H54 (cell line): ENCODE data around the gene SLC22A6.

ENCODE experiments used
- DNase-seq: peaks from one replicate; pipeline ENCODE4 v3.0.0; 2011; ENCODE audit warnings: low spot score, mixed read lengths; ENCODE audit not compliant: insufficient read length
- FAIRE-seq: peaks from 3 replicates; lab custom pipeline; 2011; peaks lifted over from hg19 to GRCh38; lab: Jason Lieb, UNC
- POLR2A ChIP-seq: IDR thresholded peaks from 2 replicates; pipeline ENCODE4 v1.6.1; 2011; ENCODE audit warnings: low read depth, mild to moderate bottlenecking, low read length

Gene SLC22A6

DNA sequence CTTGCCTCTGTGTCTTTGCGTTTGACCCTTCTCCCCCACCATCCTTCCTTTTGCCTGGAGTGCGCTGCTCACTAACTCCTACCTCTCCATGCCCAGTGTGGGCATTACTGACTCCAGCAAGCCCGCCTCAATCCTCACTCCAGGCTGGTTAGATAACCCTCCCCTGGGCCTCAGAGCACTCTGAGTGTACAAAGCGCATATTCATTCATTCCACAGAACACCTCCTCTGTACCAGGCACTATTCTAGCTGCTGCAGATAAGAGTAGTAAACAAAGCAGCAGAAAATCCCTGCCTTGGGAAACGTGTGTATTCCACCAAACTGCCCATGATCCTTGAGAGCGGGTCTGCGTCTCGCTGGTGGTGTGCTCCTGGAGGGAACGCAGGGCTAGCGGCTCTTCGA, 27.7 kb upstream of the SLC22A6 start:
- FAIRE-seq = no peak
- no peak for DNase-seq
- no peak for TF ChIP-seq POLR2A

DNA sequence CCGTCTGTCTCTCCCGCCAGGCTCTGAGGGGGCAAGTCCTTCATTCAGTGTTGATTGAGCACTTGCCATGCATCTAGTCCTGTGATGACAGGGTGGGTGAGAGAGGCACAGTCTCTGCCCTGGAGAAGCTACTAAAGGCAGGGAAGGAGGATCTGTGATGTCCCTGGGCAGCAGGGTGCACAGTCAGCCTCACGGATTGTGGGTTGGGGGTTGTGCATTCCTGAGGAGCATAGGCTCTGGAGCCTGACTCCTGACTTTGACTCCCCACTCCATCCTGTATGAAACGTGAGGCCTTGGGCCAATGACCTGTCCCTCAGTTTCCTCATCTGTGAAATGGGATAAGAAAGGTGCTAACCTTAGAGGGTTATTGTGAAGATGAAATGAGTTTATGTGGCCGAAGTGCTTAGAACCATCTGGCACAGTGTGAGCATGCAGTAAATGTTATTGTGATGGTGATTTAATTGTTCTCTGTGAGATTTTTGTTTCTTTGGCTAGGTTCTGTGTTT, 26.2 kb upstream of the SLC22A6 start:
- FAIRE-seq (no peak), DNase-seq (no peak)
- no peak for TF ChIP-seq POLR2A

- no peak for TF ChIP-seq POLR2A
- FAIRE-seq = no peak
- DNase-seq = no peak
Measured at GRCh38 chr11:63007920-63008319, 23.2 kb upstream of the SLC22A6 start.

DNA sequence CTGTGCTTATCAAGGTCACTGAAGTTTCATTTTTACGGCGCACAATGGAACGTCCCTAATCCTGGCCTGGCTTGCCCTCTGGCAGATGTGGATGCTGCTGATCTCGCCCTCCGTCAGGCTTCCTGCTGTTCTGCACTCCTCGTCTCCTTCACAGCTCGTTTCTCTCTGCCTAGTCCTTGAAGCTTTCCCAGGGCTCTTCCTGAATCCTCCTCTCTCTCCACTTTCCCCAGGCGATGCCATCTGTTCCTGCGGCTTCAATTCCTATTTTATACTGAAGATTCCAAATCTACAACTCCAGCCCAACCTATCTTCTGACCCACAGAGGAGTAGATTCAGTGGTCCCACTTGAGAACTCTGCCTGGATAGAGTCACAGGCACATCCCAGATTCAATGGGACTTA, 16.7 kb upstream of the SLC22A6 start:
- DNase-seq (no peak), FAIRE-seq (no peak)

DNA sequence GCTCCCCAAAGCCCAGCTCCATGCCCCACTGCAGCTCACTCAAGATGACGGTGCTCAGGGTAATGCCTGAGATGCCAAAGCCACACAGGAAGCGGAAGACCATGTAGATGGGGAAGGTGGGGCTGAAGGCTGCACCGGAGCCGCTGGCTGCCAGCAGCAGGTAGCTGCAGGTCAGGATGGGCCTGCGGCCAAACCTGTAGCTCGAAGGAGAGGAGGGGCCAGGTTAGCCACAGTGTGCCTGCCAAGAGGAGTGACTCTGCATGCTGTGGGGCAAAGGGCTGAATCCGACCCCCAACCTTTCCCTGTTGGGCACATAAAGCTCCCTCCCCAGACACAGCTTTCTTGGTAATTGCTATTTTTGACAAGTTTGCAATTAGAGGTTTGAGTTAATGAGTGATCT, 14.9 kb upstream of the SLC22A6 start:
- TF ChIP-seq POLR2A = no peak
- FAIRE-seq (no peak), DNase-seq (no peak)

More for the DNA sequence above, 16.7 kb upstream of the SLC22A6 start:
- no peak for TF ChIP-seq POLR2A

- TF ChIP-seq POLR2A = no peak
- FAIRE-seq (no peak), DNase-seq (no peak)
Measured at GRCh38 chr11:62999156-62999555, 14.4 kb upstream of the SLC22A6 start.

GRCh38 chr11:62996271-62996670, 11.5 kb upstream of the SLC22A6 start:
- no peak for TF ChIP-seq POLR2A
- DNase-seq (no peak), FAIRE-seq (no peak)

DNA sequence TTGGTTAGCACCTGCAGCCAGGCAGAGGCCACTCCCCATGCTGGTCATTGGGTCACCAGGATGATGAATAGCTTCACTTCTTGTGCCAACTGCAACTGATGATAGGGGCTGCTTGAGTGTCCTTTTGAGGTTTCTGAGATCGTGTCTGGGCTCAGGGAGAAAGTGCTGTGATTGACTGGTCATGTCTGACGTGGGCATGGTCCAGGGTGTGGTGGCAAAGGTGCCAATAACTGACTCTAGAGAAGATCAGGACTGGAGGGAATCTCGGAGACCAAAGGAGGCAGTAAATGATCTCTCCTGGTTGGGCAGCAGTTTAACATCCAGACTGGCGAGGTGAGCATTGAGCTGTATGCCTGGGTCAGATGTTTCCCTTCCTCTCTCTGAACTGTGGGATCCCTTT, 10.0 kb upstream of the SLC22A6 start:
- no peak for TF ChIP-seq POLR2A
- FAIRE-seq = no peak

GRCh38 chr11:62988276-62988675, 3.5 kb upstream of the SLC22A6 start:
- DNase-seq = no peak
- no peak for TF ChIP-seq POLR2A
- no peak for FAIRE-seq

More for the DNA sequence above, 10.0 kb upstream of the SLC22A6 start:
- DNase-seq = no peak

- DNase-seq (no peak), FAIRE-seq (no peak)
- no peak for TF ChIP-seq POLR2A
Measured at GRCh38 chr11:62985041-62985750, 429 bp upstream of the SLC22A6 start.

GRCh38 chr11:62983536-62984199, 1.1 kb downstream of the SLC22A6 start:
- TF ChIP-seq POLR2A = no peak
- FAIRE-seq (no peak), DNase-seq (no peak)

- no peak for DNase-seq
- no peak for TF ChIP-seq POLR2A
- FAIRE-seq = no peak
Measured at GRCh38 chr11:62981743-62982142, 3.0 kb downstream of the SLC22A6 start.

DNA sequence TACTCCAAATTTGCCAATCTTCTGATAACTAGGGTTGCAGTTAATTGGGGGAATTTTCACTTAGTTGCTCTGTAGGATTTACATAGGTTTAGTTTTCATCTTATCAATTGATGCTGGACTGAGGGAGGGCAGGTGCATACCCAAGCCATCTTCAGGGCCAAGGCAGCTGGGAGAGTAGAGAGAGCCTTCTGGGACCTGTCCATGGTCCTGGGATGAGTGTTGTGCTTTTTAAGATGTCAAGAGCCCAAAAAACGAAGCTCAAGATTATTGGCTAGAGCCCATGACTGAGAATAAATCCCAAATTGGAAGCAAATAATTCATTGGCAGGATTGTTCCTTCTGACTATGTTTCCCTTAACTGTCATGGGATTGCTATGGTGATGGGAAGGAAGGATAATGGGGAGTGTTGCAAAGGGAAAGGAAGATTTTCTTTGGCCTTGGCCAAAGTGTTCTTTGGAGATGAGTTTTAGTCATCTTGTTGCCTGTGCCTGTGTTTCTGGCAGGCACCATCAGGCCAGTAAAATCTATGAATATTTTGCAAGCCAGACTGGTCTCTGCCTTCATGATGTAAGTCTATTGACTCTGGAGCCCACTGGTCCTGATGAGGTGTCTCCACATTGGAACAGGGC, 4.5 kb downstream of the SLC22A6 start:
- no peak for TF ChIP-seq POLR2A
- DNase-seq (no peak), FAIRE-seq (no peak)

GRCh38 chr11:62976109-62976508, 8.7 kb downstream of the SLC22A6 start:
- DNase-seq (no peak), FAIRE-seq (no peak)
- TF ChIP-seq POLR2A = no peak

- DNase-seq (peak; percentile 42), FAIRE-seq (no peak)
- no peak for TF ChIP-seq POLR2A
Measured at GRCh38 chr11:62974848-62975522, 9.8 kb downstream of the SLC22A6 start.
